SK-N-MC (cell line): ENCODE measurements around the gene DYNC1I1.

ENCODE experiments used
- EZH2 ChIP-seq: fragments of 200-600 bp; sonication (generic); IDR thresholded peaks from one replicate; pipeline ENCODE4 v1.6.1; 2017; ENCODE audit warnings: antibody characterized with exemption
- FOXP2 ChIP-seq: optimal IDR thresholded peaks from 2 replicates; pipeline ENCODE3; 2011; ENCODE audit warnings: mild to moderate bottlenecking, moderate library complexity; ENCODE audit not compliant: insufficient read depth; ENCODE audit errors: extremely low read length, control extremely low read depth
- POLR2AphosphoS5 ChIP-seq: IDR thresholded peaks from 2 replicates; pipeline ENCODE4 v1.6.1; 2012; ENCODE audit warnings: mild to moderate bottlenecking, low read depth, low read length, borderline replicate concordance

- TF ChIP-seq POLR2AphosphoS5 (no peak), EZH2 (no peak), FOXP2 (no peak)
These were observed 245.5 kb downstream of the DYNC1I1 start for GRCh38 chr7:96017877-96018276.
